Measurements from ENCODE around the gene TMCO4. TPM values are rescaled to one million over a fixed set of nuclear protein-coding genes. Genes with fewer than 3 reads are reported as not detected.

TMCO4 gene
- polyA plus RNA-seq, 6 donors from 2014 or later = 11.2 to 19.7 (median 13.8) TPM

DNA sequence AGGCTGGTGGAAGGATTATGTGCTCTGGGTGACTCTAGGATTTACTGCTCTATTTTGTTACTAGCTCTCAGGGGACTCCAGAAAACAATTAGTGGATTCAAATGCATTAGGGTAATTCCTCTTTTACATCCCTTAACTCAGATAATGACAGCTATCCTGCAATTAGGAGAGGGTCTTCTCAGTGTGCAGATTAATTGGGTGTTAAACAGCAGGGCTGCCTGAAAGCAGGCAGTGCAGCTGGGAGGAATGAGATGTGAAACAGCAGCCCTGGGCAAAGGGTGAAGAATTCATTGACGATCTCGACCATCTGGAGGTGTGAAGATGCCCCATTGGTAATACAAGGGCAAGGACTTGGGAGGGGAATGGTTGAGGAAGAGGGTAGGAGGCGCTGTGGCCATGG lies 68.9 kb downstream of the TMCO4 start:
- H3K27ac Mint-ChIP-seq = no peak overlapping the region

DNA sequence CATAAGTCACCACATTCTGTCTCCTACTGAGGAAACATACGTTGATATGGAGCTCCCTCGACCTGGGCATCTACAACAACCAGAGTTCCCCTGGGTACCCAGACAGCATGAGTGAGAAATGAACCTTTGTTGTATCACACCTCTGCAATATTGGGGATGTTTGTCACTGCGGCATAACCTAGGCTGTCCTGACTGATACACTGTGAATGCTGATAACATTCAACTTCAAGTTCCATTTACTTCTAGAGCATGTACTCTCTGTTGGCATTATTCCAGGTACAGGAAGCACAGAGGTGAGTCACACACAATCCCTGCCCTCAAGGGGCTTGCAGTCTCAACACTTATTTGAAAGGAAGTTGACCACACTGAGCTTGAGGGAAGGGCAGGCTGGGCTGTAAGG lies 69.5 kb downstream of the TMCO4 start:
- no peak overlapping the region for H3K4me3 Mint-ChIP-seq
- no peaks in the 10 kb centered on the region for H3K4me1 Mint-ChIP-seq

More for the DNA sequence above, 68.9 kb downstream of the TMCO4 start:
- DNase-seq (no peak), ATAC-seq (ENCODE audit: low read depth in 2 of 2) (no peak)
- Mint-ChIP-seq H3K9me3 (peaks cover 0 to 10% (median 3%) of the 10 kb centered on the region in 7 donors), H3K4me1 (no peaks in the 10 kb centered on the region), H3K27me3 (no peaks in the 10 kb centered on the region), H3K36me3 (peaks cover 26 to 37% of the 10 kb centered on the region in 2 donors), H3K4me3 (peak overlapping the region in 1 of 8 donors; percentile 48)

DNA sequence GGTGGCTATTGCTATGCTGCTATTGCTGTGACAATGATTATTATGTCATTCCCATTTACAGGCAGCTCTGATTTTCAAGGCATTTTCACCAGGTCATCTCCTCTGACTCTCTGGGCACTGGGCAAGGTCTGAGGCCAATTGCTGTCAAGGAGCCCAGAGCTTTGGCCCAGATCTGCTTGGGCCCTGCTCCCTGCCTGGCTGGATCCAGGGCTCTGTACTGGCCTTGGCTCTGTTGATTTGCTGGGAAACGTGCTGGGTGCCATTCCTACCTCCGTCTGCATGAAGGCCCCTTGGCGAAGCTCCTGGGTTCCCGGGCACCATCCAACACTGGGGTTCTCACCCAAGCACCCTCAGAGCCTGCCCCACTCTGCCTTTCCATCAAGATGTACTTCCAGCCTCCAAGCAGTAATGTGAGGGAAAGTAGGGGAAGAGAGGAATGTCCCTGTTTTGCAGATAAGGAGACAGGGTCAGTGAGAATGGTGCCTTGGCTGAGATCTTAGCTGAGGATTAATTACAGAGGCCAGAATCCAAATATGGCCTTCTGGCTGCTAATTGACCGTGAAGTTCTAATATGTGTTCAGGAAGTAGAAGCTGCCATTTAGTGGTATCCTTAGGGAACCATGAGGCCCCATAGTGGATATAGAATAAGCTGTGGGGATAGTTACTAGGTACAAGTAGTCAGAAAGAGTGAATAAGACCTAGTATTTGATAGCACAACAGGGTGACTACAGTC lies 71.1 kb downstream of the TMCO4 start:
- H3K27ac Mint-ChIP-seq = peak overlapping the region in 2 of 6 donors; percentile 45 to 72
- peaks cover 20 to 29% of the 10 kb centered on the region in 2 donors for H3K36me3 Mint-ChIP-seq
- H3K4me1 Mint-ChIP-seq = no peaks in the 10 kb centered on the region
- H3K4me3 Mint-ChIP-seq = no peak overlapping the region
- H3K27me3 Mint-ChIP-seq = no peaks in the 10 kb centered on the region
- peaks cover 0 to 10% (median 3%) of the 10 kb centered on the region in 7 donors for H3K9me3 Mint-ChIP-seq
- ATAC-seq (ENCODE audit: low read depth in 2 of 2) (no peak), DNase-seq (no peak)

More for the DNA sequence above, 69.5 kb downstream of the TMCO4 start:
- ATAC-seq (ENCODE audit: low read depth in 2 of 2) (no peak), DNase-seq (no peak)
- Mint-ChIP-seq H3K27me3 (no peaks in the 10 kb centered on the region), H3K27ac (no peak overlapping the region), H3K36me3 (peaks cover 26 to 37% of the 10 kb centered on the region in 2 donors), H3K9me3 (peaks cover 0 to 10% (median 3%) of the 10 kb centered on the region in 7 donors)

DNA sequence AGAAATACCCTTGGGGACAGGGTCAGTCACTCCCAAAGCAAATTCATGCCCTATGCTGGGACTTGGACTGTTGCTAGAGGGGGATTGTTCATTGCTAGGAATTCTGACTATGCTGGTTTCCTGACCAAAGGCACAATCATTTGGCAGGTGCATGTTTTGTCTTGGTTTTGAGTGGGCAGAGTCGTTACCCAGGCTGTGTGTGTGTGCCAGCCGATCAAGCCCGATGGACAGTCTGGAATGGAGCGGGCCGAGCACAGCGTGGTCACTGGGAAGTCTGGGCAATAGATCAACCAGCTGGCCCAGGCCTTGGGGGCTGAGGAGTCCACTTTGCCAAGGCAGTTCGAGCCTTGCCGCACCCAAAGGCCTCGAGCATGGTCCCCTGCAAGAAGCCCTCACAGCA lies 74.1 kb downstream of the TMCO4 start:
- Mint-ChIP-seq H3K27me3 (no peaks in the 10 kb centered on the region), H3K4me1 (peaks cover 0 to 4% (median 0%) of the 10 kb centered on the region in 3 donors), H3K36me3 (peaks cover 7 to 14% of the 10 kb centered on the region in 2 donors), H3K27ac (no peak overlapping the region), H3K4me3 (no peak overlapping the region), H3K9me3 (peaks cover 0 to 4% (median 0%) of the 10 kb centered on the region in 7 donors)
- no peak for DNase-seq
- no peak for ATAC-seq (ENCODE audit: low read depth in 2 of 2)

DNA sequence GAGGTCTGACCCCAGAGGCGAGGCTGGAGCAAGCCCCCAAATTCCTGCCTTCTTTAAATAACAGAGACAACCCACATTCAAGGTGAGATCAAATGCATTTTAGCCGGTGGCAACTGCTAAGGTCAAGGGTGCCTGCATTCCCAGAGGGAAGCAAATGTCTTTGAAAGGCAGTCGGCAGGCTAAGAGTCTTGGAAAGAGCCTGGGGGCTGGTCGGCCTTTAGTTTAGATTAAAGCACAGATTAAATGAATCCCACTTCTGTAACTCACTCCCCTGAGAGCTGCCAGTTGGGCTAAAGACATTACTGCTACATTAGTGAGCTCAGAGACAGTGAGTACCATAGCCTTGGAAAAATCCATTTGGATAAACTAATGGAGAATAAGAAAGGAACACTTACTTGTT lies 75.8 kb downstream of the TMCO4 start:
- ATAC-seq (ENCODE audit: low read depth in 2 of 2) (no peak), DNase-seq (no peak)
- Mint-ChIP-seq H3K36me3 (peaks cover 0 to 12% of the 10 kb centered on the region in 2 donors), H3K4me3 (no peak overlapping the region), H3K9me3 (peaks cover 0 to 3% (median 0%) of the 10 kb centered on the region in 7 donors), H3K4me1 (peaks cover 0 to 4% (median 0%) of the 10 kb centered on the region in 3 donors), H3K27ac (no peak overlapping the region), H3K27me3 (no peaks in the 10 kb centered on the region)

DNA sequence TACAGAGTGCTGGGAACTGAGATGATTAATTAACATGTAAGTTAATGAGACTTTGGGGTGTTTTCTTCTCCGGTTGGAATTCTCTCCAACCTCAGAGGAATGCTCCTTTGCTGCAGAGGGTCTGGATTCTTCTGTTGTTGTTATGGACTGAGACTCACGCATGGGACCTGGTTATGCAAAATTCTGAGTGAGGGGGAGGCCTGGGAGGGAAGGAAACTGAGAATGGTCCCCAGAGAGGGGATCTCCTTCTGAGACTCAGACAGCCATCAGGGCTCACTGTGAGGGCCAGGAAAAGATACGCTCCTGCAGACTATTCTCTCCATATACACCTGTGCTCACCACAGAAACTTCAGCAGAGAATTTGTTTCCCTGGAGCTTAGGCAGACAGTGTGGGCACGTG lies 78.7 kb downstream of the TMCO4 start:
- ATAC-seq (ENCODE audit: low read depth in 2 of 2) (no peak), DNase-seq (no peak)
- peaks cover 0 to 9% of the 10 kb centered on the region in 2 donors for H3K36me3 Mint-ChIP-seq
- no peaks in the 10 kb centered on the region for H3K27me3 Mint-ChIP-seq
- H3K4me1 Mint-ChIP-seq = peaks cover 0 to 4% (median 0%) of the 10 kb centered on the region in 3 donors
- no peak overlapping the region for H3K4me3 Mint-ChIP-seq
- H3K27ac Mint-ChIP-seq = peak overlapping the region in 3 of 6 donors; percentile 12 to 63 (median 44)
- H3K9me3 Mint-ChIP-seq = no peaks in the 10 kb centered on the region

DNA sequence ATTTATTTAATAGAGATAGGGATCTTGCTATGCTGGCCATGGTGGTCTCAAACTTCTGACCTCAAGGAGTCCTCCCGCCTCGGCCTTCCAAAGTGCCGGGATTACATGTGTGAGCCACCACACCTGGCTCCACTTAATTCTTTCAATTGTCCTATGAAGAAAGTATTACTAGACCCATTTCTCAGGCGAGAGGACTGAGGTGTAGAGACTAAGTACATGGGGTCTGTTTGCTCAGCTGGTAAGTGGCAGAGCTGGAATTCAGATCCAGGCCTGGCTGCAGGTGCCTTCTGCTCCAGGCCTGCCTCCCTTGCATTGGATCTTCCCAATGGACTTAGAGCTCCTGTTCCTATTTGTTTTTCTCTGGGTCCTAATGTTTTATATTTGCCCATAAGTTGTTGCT lies 79.5 kb downstream of the TMCO4 start:
- ATAC-seq (ENCODE audit: low read depth in 2 of 2) (no peak), DNase-seq (no peak)
- H3K4me3 Mint-ChIP-seq = no peak overlapping the region
- no peaks in the 10 kb centered on the region for H3K27me3 Mint-ChIP-seq
- peaks cover 0 to 9% of the 10 kb centered on the region in 2 donors for H3K36me3 Mint-ChIP-seq
- H3K27ac Mint-ChIP-seq = no peak overlapping the region
- no peaks in the 10 kb centered on the region for H3K9me3 Mint-ChIP-seq
- H3K4me1 Mint-ChIP-seq = peaks cover 6 to 8% (median 7%) of the 10 kb centered on the region in 3 donors

DNA sequence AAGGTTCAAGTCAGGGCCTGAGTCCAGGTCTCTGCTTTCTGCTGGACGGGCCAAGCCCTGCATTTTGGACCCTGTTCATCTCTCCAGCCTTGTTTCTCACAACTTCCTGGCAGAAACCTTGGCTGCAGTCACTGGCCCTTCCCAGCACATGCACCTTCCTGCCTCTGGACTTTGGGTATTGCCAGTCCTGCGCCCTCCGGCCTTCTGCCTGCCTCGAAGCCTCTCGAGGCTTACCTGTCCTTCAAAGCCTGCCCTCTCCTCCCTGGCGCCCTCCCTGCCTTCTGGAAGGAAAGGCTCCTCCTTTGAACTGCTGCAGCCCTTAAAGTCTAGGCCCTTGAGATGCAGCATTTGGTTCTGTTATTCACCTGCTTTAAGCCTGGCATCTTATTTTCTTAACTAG lies 82.2 kb downstream of the TMCO4 start:
- H3K4me1 Mint-ChIP-seq = peaks cover 6 to 8% (median 7%) of the 10 kb centered on the region in 3 donors
- H3K4me3 Mint-ChIP-seq = no peak overlapping the region
- H3K27me3 Mint-ChIP-seq = no peaks in the 10 kb centered on the region
- DNase-seq (no peak), ATAC-seq (ENCODE audit: low read depth in 2 of 2) (no peak)
- H3K36me3 Mint-ChIP-seq = peaks cover 0 to 9% of the 10 kb centered on the region in 2 donors
- no peaks in the 10 kb centered on the region for H3K9me3 Mint-ChIP-seq
- H3K27ac Mint-ChIP-seq = no peak overlapping the region

DNA sequence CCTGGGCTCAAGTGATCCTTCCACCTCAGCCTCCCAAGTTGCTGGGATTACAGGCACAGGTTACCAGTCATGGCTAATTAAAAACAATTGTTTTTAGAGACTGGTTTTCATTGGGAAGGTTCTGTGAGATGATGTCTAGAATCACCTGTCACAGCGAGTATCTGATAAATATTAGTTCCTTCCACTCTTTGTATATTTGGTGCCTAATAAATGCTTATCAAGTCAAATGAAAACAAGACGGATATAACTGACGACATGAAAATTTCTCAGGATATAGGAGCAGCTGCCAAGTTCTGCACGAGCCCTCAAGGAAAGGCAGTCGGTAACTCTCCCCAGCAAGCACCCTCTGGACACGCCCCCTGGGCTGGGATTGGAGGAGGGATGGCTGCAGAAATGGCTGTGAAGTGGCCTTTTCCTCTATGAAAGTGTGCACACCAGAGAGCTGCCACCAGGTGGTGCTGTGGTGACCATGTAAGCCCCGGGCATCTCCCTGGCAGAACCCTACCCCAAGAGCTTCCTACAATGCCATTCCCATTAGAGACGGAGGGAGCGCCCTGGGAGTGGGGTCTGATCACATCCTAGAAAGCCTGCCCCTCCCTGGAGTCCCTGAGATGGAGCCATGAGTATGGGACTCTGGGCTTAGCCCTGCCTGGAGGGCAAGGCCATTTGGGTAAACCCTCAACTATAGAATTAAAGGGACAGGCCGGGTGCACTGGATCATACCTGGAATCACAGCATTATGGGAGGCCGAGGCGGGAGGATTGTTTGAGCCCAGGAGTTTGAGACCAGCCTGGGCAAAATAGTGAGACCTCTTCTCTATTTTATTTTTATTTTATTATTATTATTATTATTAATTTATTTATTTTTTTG lies 84.1 kb downstream of the TMCO4 start:
- peak overlapping the region in 1 of 6 donors; percentile 80 for H3K27ac Mint-ChIP-seq
- H3K36me3 Mint-ChIP-seq = peaks cover 1 to 8% of the 10 kb centered on the region in 2 donors
- DNase-seq (peak; percentile 55), ATAC-seq (ENCODE audit: low read depth in 2 of 2) (peak; percentile 94 to 97)
- no peaks in the 10 kb centered on the region for H3K27me3 Mint-ChIP-seq
- peaks cover 5 to 7% (median 6%) of the 10 kb centered on the region in 3 donors for H3K4me1 Mint-ChIP-seq
- H3K4me3 Mint-ChIP-seq = no peak overlapping the region
- H3K9me3 Mint-ChIP-seq = no peaks in the 10 kb centered on the region

DNA sequence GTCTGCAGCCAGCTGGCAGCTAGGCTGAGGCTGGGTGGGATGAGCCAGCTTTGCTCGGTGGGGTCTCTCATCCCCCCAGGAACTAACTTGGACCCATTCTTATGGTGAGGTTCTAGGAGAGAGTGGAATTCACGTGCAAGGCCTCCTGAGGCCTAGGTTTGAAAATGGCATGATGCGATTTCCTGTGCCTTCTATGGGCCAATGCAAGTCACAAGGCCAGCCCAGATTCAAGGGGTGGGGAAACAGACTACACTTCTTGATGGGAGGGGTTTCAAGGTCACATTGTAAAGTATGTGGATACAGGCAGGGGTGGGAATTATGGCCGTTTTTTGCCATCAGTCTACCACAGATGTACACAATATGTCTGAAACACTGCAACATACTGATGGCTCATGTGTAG lies 86.8 kb downstream of the TMCO4 start:
- peak overlapping the region in 1 of 6 donors; percentile 65 for H3K27ac Mint-ChIP-seq
- DNase-seq (no peak), ATAC-seq (ENCODE audit: low read depth in 2 of 2) (no peak)
- H3K36me3 Mint-ChIP-seq = peaks cover 7 to 10% of the 10 kb centered on the region in 2 donors
- H3K9me3 Mint-ChIP-seq = no peaks in the 10 kb centered on the region
- no peaks in the 10 kb centered on the region for H3K27me3 Mint-ChIP-seq
- peaks cover 5 to 7% (median 6%) of the 10 kb centered on the region in 3 donors for H3K4me1 Mint-ChIP-seq
- H3K4me3 Mint-ChIP-seq = no peak overlapping the region

DNA sequence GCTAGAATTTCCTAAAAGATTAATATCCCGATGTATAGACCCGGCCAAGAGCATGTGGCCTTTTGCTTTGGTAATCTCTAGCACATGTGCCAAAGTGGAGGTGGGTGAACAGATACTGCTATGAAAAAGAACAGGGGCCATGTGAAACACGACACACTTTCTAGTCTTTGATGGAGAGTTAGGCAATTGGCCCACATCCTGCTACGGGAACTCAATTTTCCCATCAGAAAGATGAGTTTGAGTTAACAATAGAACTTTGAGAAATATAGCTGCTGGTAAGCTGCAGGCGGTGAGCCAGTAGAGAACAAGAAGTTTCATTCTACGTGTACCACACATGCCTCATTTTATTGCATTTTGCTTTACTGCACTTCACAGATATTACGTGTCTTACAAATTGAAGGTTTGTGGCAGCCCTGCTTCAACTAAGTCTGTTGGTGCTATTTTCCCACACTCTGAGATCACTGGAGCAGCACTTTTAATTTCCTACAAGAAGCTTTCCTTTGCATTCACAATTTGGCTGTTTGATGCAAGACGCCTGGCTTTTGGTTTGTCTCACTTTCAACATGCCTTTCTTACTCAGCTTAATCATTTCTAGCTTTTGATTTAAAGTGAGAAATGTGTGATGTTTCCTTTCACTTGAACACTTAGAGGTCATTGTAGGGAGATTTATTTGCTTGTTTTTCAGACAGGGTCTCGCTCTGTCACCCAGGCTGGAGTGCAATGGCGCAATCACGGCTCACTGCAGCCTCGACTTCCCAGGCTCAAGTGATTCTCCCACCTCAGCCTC lies 88.7 kb downstream of the TMCO4 start:
- no peak overlapping the region for H3K4me3 Mint-ChIP-seq
- peaks cover 5 to 7% (median 6%) of the 10 kb centered on the region in 3 donors for H3K4me1 Mint-ChIP-seq
- no peak overlapping the region for H3K27ac Mint-ChIP-seq
- DNase-seq (no peak), ATAC-seq (ENCODE audit: low read depth in 2 of 2) (no peak)
- H3K36me3 Mint-ChIP-seq = peaks cover 7 to 15% of the 10 kb centered on the region in 2 donors
- H3K27me3 Mint-ChIP-seq = no peaks in the 10 kb centered on the region
- no peaks in the 10 kb centered on the region for H3K9me3 Mint-ChIP-seq

DNA sequence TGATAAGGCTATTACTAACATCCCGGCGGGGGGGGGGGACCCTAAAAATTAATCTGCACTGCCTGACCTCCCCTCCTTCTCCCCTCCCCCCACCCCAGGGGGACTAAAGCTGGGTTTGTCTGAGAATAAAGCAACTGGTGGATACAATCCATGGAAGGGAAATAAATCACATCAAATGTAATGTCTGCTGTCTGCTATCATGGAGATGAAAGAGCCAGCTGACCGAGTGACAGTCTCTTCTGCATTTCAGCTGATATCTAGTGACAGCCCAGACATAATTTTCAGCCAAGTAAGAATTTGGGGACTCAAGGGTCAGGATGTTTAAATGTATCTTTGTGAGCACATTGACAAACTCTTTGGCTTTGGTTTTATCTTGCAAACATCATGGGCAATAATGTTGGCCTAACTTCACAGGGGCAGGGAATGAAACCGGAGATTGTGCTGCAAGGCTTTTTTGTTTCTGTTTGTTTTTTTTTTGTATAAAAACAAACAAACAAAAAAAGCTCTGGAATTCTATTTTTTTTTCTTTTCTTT lies 90.4 kb downstream of the TMCO4 start:
- H3K27ac Mint-ChIP-seq = peak overlapping the region in 1 of 6 donors; percentile 55
- ATAC-seq (ENCODE audit: low read depth in 2 of 2) (no peak), DNase-seq (no peak)
- no peaks in the 10 kb centered on the region for H3K9me3 Mint-ChIP-seq
- H3K36me3 Mint-ChIP-seq = peaks cover 7 to 15% of the 10 kb centered on the region in 2 donors
- no peak overlapping the region for H3K4me3 Mint-ChIP-seq
- no peaks in the 10 kb centered on the region for H3K27me3 Mint-ChIP-seq
- peaks cover 0 to 4% (median 0%) of the 10 kb centered on the region in 3 donors for H3K4me1 Mint-ChIP-seq

All from naive B cell (primary cell).